Left renal pelvis (tissue), 4 donors: Measurements from ENCODE around the gene CCDC12. TPM values are rescaled to one million over a fixed set of nuclear protein-coding genes. Genes with fewer than 3 reads are reported as not detected.

Source experiments
- DNase-seq, 4 donors: peaks; one replicate each; pipeline ENCODE4 v3.0.0-alpha.2; 2013; ENCODE audit warnings: low read depth in 4 of 4, low spot score in 3 of 4
- polyA plus RNA-seq, 4 donors: library from polyadenylated mRNA; unstranded; fragments of 120-200 nt; gene quantifications; one replicate each; pipeline ENCODE4 v1.2.1, GENCODE V29; 2013; ENCODE audit not compliant: insufficient read length in 4 of 4

The CCDC12 gene
- polyA plus RNA-seq, 4 donors: 38.9 to 54.5 (median 51.5) TPM

DNA sequence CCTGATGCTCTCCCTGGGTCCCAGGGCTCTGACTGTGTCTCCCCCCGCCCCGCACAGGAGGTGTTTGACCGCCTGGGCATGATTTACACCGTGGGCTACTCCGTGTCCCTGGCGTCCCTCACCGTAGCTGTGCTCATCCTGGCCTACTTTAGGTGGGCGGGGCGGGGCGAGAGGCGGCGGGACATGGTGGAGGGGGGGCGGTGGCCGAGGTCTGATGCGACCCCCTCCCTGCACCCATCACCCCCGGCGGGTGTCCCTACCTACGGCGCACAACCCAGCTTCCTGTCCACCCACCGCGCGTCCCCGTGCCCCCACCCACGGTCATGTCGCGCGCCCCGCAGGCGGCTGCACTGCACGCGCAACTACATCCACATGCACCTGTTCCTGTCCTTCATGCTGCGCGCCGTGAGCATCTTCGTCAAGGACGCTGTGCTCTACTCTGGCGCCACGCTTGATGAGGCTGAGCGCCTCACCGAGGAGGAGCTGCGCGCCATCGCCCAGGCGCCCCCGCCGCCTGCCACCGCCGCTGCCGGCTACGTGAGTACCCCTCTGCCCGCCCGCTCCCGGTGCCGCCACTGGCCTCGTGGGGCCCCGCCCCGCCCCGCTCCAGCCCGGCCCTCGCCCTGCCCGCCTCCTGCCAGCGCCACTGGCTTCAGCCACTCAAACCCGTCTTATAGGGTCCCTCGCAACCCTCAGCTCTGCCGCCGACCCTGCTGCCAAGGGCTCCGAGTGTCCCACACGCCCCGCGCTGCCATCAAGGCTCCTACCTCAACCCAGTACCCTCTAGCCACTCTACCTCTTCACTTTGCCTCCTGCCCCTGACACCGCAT, 78.0 kb downstream of the CCDC12 start:
- DNase-seq: no peak

DNA sequence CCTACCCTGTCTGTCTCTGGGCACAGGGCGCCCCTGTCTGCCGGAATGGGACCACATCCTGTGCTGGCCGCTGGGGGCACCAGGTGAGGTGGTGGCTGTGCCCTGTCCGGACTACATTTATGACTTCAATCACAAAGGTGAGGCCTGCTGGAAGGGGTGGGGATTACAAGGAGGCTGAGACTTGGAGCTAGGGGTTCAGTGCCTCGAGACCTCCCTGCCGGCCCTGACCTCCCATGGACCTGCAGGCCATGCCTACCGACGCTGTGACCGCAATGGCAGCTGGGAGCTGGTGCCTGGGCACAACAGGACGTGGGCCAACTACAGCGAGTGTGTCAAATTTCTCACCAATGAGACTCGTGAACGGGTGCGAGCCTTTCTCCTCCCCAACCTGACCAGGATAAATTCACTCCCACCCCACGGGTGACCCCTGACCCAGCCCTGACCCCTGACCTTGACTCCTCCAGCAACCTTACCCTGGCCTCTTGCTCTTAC, 78.7 kb downstream of the CCDC12 start:
- no peak for DNase-seq

DNA sequence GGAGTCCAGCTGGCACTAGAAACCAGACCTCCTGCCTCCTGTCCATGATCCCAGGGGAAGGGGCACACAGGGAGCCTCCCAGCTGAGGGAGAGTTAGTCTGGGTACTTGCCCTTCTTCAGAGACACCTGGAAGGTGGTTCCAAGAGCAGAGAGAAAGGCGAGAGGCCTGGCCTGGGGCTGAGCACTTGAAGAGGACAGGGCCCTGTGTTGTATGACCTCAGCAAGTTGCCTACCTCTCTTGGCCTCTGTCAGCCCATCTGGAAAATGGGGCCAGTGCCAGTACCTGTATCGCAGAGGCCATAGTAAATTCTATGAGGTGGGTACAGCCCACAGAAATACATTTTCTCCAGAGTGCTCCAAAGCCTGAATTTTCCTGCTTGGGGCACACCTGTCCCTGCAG, 79.5 kb downstream of the CCDC12 start:
- DNase-seq: no peak

DNA sequence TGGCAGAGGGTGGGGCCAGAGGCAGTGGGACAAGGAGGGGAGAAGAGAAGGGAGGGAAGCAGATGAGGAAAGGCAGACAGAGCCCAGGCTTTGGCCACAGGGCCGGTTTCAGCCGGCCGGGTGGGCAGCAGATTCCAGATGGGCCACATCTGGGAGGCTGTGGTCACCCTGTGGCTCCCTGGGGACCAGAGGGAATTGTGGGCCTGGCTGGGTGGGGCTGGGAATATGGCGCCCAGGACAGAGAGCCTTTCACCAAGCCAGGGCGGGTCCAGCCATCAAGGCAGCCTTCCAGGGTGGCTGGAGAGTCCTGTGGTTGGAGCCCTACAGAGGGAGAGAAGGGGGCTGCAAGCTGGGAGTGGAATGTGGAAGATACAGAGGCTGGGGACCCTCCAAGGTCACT, 80.2 kb downstream of the CCDC12 start:
- DNase-seq: no peak

DNA sequence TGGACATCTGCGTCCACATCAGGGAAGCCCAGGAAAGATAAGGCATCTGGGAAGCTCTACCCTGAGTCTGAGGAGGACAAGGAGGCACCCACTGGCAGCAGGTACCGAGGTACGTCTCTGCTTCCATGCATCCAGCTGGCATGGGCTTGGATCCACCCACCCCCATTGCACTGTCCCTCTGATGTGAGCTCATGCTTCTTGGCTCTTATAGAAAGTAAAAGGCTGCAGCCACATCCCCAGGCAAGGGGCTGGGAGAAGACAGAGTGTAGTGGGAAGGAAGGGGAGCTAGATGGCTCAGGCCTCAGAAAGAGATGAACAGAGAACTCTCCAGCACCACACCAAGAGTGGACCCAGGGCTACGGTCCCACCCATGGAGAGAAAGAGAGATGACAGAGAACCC, 80.8 kb downstream of the CCDC12 start:
- no peak for DNase-seq

DNA sequence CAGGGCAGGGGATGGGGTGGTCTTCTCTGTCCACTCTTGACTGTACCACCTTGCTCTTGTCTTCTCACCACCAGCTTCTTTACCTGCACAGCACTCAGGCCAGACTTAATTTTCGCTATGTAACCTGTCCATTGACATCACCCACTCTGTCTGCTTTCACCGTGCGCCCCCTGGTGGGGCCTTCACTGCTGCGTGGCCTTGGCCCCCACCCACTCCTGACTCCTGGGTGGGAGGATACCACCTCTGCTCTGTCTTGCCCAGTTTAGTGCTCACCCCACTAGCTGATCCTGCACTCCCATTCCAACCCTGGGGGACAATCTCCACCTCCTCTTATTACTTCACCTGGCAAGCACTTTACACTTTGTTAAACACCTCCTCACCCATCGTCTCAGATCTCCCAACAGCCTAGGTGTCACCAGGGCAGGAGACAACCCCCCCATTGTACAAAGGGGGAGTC, 81.3 kb downstream of the CCDC12 start:
- DNase-seq: no peak

DNA sequence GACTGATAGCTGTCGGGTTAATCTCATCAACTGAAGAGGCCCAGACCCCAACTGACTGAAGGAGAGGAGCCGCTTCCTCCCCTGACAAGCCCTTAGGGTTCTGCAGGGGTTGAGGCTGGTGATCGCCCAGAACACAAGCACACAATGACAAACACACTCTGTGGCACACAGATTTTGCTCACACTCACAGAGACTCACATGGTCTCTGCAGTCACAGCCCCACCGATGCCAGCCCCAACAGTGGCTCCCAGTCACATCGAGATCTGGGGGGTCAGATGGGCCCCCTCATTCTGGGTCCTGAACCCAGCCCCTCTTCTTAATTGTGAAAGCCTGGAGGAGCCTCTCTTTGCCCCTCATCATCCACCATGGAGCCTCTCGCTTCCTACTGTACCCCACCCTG, 82.3 kb downstream of the CCDC12 start:
- DNase-seq: no peak

DNA sequence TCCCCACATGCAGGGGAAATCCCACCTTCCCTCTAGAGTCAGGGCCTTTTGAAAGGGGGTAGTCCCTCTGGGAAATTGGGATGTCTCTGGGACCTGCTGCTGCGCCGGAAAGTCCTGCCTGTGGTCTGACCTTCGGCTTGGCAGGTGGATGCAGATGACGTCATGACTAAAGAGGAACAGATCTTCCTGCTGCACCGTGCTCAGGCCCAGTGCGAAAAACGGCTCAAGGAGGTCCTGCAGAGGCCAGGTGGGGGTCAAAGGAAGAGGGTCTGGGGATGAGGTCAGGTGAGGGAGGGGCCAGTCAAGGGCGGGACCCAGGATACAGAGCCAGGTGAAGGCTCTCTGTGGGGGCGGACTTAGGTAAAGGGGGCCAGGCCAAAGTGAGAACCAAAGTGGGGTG, 82.8 kb downstream of the CCDC12 start:
- DNase-seq: no peak

DNA sequence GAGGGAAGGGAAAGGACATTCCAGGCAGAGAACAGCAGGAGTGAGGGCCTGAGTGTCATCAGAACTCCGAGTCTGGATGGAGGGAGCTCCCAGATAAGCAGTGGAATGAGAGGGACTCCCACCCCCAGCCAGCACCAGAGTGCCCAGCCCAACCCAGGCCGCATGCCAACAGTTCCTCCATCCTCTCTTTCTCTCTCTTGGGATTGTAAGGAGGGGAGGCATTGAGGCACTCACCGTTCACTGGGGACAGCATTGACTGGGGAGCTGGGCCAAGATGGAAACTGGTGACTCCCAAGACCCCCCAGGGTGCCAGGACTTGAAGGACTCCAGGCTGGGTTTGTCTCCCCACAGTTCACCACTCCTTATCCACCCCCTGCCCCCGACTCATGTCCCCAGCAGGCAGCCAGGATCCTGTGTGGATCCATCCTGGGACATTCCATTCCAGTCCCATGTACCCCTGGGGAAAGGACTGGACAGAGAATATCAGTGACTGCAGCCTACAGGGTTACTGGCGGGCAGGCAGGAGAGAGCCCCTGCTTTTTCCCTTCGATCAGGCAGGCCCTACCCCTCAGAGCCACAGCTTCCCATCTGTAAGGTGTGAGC, 83.3 kb downstream of the CCDC12 start:
- DNase-seq: no peak

DNA sequence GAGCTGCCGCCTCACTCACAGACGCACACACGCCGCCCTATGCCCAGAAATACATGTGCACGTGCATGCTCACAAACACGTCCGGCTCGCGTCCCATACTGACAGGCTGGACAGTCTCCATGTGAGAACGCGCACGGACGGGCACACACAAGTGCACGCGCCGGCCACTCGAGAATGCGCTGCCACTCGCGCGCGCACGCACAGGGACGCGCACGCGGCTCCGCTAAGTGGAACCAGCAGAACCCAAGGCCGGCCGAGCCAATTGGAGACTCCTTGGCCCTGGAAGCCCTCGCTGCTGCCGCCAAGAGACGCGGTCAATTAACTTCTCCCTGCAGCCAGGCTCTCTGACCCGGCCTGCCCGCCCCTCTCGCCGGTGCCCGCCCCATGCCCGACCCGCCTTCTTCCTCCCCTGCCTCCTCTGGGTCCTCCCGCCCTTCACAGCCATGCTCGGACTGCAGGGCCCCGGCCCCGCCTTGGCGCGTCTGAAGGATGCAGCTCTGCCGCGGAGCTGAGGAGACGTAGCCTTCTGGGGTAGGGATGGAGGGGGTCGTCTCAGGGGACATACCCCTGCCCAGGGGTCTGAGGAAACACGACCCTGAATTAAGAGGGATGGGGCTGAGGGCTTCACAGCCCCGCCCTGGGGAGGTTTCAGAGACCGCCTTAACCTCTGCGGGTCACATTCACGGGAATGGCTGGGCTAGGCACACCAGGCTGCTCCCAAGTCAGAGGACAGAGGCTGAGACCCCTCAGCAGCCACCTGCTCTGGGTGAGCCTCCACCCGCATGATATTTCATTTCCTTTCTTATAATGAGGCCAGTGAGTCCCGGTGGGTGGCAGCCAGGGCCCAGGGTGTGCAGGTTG, 84.0 kb downstream of the CCDC12 start:
- no peak for DNase-seq

DNA sequence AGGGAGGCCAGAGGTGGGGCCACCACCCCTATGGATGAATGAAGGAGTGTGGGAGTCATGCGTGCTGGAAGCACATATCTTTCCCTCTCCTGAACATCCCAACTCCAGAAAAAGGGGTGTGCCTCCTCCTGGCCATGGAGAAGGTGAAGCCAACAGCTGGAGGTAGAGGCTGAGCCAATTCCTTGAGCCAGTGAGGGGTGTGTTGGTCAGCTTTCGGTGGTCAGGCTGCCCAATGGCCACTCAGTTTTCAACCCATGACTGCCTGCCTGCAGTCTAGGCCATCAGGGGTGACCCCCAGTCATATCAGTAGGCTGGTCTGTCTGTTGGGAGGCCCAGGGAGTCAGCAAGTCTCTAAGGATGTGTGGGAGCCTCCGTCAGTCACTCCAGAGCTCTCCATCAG, 85.4 kb downstream of the CCDC12 start:
- no peak for DNase-seq

DNA sequence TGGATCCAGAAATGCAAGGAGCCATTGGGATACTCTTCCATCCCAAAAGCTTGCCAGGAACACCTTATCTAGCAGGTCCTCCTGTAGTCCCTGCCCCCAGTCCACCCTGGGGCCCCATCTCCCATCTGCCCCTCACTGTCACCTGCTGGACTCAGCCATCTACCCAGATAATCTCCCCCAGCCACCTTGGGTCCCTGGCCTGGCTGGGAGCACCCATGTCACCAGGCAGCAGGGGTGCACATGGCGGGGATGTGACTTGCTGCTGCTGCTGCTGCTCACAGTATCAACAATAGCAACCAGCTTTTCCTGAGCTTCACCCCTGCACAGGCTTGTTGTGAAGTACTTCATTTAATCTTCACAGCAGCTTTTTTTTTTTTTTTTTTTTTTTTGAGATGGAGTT, 86.4 kb downstream of the CCDC12 start:
- DNase-seq: no peak

DNA sequence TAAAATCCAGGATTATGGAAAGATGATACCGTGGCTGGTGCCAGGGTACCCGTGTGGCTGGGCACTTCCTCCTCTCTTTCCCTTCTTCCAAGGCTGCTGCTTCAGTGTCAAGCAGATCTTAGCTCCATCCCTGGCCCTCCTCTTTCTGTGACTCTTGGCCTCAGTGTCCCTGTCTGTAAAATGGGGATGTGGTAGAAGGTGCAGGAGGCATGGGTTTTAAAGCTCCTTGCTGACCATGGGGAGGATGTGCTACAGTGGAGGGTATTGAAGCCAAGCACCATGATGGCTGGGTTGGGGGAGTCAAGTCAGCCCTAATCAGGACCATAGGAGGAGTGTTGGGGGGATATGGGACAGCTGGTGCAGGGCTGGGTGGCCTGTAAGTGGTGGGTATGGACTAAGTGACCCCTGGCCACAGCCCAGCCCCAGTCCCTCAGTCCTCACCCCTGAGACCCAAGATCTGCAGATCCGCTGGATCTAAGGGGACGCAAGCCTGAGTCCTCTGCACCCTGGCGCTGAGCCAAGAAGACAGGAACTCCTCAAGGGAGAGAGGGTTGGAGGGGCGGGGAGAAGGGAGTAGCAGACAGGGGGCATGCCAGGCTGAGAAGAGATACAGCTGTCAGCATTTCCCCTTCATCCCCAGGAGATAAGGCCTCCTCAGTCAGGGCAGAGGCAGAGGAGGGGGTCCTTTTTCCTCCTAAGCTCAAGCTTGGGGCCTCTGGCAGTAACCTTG, 87.0 kb downstream of the CCDC12 start:
- DNase-seq: no peak

DNA sequence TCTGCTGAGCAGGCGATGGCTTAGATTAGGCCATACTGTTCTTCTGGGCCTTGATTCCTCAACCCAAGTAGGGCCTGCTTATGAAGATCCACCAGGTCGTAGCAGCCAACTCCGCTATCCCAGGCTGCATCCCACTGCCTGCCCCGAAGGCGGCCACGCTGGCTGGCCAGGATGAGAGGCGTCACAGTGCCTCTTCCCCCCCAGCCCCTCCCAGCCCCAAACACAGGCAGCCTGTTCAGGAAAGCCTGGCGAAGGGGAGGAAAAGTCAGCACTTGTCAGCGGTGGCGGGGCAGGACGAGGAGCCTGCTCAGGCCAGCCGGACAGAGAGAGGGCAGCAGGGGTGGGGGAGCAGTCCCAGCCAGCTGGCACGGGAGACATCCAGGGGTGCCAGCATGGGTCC, 87.8 kb downstream of the CCDC12 start:
- no peak for DNase-seq

DNA sequence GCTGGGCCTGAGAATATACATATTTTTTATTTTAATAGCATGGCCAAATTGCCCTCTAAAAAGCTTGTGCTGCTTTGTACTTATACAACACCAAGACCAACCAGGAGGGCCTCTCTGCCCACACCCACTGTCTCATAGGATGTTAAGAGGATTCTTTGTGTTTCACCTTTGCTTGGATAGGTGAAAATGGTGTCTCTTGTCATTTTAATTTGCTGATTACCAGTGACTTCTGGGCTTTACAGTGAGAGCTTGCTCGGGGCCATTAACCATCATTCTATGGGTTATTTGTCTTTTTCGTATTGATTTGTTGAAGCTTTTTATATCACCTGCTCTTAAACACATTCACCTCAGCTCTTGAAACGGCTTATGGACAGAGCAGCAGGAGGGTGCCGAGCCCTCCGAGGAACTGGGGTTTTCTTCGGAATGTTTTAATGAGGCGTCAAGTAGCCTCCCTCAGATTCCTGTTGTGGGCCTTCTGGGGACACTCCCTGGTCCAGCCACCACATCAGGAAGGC, 88.5 kb downstream of the CCDC12 start:
- no peak for DNase-seq

DNA sequence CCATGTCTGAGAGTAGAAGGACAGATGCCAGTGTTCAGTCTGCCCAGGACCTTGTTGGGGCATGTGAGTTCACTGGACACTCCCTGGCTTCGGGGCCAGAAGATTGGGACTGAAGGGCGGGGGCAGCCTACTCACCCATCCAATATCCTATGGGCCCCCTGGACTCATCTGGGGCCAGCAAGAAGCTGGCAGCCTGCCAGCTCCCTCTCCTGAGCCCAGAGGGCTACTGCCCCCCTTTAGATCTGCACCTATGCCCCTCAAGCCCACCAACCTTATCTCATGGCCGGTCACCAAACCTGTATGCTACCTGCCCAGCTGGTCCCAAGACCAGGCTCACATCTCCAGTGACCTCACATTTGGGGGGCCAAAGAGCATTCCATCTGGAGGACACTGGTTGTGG, 90.9 kb downstream of the CCDC12 start:
- DNase-seq: no peak

DNA sequence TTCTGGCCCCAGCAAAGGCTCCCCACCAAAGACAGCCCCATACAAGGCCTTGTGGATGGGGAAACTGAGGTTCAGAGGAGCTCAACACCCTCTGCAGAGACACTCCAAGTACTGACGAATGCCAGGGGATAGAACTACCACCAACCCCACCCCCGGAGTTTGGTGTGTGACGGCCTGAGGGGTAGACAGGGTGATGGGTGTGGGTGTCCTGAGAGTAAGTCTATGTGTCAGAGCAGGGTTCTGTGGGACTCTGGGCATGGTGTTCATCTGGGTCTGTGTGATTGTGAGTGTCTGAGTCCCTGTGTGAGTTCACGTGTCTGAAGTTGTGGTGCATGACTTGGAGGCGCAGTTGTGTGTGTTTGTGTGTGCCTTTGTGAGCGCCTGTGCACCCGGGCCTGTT, 91.6 kb downstream of the CCDC12 start:
- no peak for DNase-seq

DNA sequence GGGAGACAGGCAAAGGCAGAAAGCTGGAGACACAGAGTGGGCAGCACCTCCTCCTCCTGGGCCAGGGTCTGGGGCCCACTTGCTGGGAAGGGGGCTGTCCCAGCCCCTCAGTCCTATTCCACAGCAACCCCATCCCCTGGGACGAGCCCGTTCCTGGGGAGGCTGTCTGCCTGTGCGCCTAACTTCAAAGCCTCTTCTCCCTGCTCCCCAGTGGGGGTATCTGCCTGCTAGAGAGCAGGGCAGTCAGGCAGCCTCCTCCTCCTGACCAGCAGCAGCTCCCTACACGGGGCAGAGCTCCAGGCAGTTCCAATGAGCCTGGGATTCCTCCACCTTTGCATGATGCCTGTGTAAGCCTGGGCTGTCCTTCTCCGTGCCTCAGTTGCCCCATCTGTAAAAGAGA, 92.1 kb downstream of the CCDC12 start:
- no peak for DNase-seq

DNA sequence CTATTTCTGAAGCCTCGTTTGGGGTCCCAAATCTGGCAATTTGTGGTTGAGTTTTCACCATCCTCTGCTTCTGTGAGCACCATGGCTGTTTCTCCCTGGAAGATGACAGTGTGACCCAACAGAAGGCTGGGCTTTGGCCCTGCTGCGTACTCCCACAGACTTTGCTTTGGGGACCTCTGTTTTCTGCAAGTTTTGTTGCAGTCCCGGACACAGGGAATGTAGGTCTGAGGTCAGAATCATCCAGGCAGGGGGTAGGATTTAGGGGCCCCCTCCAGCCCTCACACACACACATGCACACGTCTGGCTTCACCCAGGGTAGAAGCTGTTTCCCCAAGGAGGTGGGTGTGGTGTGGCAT, 92.7 kb downstream of the CCDC12 start:
- no peak for DNase-seq

DNA sequence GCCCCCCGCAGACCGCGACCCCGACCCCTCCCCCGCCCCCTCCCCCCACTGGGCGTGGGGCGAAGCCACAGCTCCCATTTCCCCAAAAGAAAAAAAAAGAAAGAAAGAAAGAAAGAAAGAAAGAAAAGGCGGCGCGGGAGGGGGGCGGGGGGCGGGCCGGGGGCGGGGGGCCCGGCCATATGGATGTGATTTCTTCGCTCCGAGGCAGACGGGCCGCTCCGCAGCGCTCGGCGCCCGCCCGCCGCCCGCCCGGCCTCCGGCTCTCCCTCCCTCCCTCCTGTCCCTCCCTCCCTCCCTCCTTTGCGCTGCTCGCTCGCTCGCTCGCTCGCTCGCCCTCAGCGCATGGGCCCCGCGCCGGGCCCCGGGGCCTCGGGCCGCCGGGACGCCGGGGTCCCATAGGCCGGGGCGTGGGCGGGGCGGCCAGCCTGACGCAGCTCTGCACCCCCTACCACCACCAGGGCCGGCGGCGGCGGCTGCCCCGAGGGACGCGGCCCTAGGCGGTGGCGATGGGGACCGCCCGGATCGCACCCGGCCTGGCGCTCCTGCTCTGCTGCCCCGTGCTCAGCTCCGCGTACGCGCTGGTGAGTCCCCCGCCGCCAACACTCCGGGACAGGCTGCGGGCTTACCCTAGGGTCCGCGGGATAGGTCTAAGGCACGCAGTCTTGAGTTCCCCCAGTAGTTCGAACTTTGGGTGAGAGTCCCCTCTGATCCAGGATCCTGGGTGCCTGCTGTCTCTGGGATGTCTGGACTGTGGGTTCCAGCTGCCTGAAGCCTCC, 93.3 kb downstream of the CCDC12 start:
- no peak for DNase-seq
